ENCODE data around the gene SAPCD2.

The SAPCD2 gene

GRCh38 chr9:137015976-137016375 is 54.4 kb downstream of the SAPCD2 start:
- Histone ChIP-seq H3K4me1 (ENCODE audit: control insufficient read depth in 1 of 2, insufficient read depth in 2 of 2, low read length in 2 of 2) (peaks cover 0 to 1% of the 10 kb centered on the region in 2 donors), H3K36me3 (ENCODE audit: control insufficient read depth in 1 of 2, insufficient read depth in 2 of 2, low read length in 2 of 2) (peaks cover 6 to 8% of the 10 kb centered on the region in 2 donors), H3K9me3 (ENCODE audit: control insufficient read depth in 1 of 2, low read length in 2 of 2) (no peaks in the 10 kb centered on the region), H3K27me3 (ENCODE audit: control insufficient read depth in 1 of 2, insufficient read depth in 2 of 2, low read length in 2 of 2) (no peaks in the 10 kb centered on the region), H3K9ac (ENCODE audit: low read depth in 1 of 2, low read length in 2 of 2) (no peak overlapping the region), H3K27ac (ENCODE audit: low read depth, low read length) (no peak overlapping the region), H3K4me3 (ENCODE audit: low read depth in 1 of 2, low read length in 2 of 2) (no peak overlapping the region)

GRCh38 chr9:137015540-137015930 is 54.8 kb downstream of the SAPCD2 start:
- no peak overlapping the region for H3K27ac ChIP-seq (ENCODE audit: low read depth, low read length)
- H3K4me1 ChIP-seq (ENCODE audit: control insufficient read depth in 1 of 2, insufficient read depth in 2 of 2, low read length in 2 of 2) = no peaks in the 10 kb centered on the region
- H3K9me3 ChIP-seq (ENCODE audit: control insufficient read depth in 1 of 2, low read length in 2 of 2) = no peaks in the 10 kb centered on the region
- H3K36me3 ChIP-seq (ENCODE audit: control insufficient read depth in 1 of 2, insufficient read depth in 2 of 2, low read length in 2 of 2) = peaks cover 6 to 8% of the 10 kb centered on the region in 2 donors
- H3K27me3 ChIP-seq (ENCODE audit: control insufficient read depth in 1 of 2, insufficient read depth in 2 of 2, low read length in 2 of 2) = no peaks in the 10 kb centered on the region
- H3K9ac ChIP-seq (ENCODE audit: low read depth in 1 of 2, low read length in 2 of 2) = no peak overlapping the region
- H3K4me3 ChIP-seq (ENCODE audit: low read depth in 1 of 2, low read length in 2 of 2) = no peak overlapping the region

GRCh38 chr9:137014776-137015539 is 55.4 kb downstream of the SAPCD2 start:
- H3K4me1 ChIP-seq (ENCODE audit: control insufficient read depth in 1 of 2, insufficient read depth in 2 of 2, low read length in 2 of 2) = no peaks in the 10 kb centered on the region
- no peak overlapping the region for H3K27ac ChIP-seq (ENCODE audit: low read depth, low read length)
- no peak overlapping the region for H3K4me3 ChIP-seq (ENCODE audit: low read depth in 1 of 2, low read length in 2 of 2)
- no peaks in the 10 kb centered on the region for H3K27me3 ChIP-seq (ENCODE audit: control insufficient read depth in 1 of 2, insufficient read depth in 2 of 2, low read length in 2 of 2)
- H3K9ac ChIP-seq (ENCODE audit: low read depth in 1 of 2, low read length in 2 of 2) = no peak overlapping the region
- H3K36me3 ChIP-seq (ENCODE audit: control insufficient read depth in 1 of 2, insufficient read depth in 2 of 2, low read length in 2 of 2) = peaks cover 6 to 8% of the 10 kb centered on the region in 2 donors
- H3K9me3 ChIP-seq (ENCODE audit: control insufficient read depth in 1 of 2, low read length in 2 of 2) = no peaks in the 10 kb centered on the region

- Histone ChIP-seq H3K27me3 (ENCODE audit: control insufficient read depth in 1 of 2, insufficient read depth in 2 of 2, low read length in 2 of 2) (no peaks in the 10 kb centered on the region), H3K4me1 (ENCODE audit: control insufficient read depth in 1 of 2, insufficient read depth in 2 of 2, low read length in 2 of 2) (no peaks in the 10 kb centered on the region), H3K9me3 (ENCODE audit: control insufficient read depth in 1 of 2, low read length in 2 of 2) (no peaks in the 10 kb centered on the region), H3K27ac (ENCODE audit: low read depth, low read length) (no peak overlapping the region), H3K9ac (ENCODE audit: low read depth in 1 of 2, low read length in 2 of 2) (no peak overlapping the region), H3K4me3 (ENCODE audit: low read depth in 1 of 2, low read length in 2 of 2) (no peak overlapping the region), H3K36me3 (ENCODE audit: control insufficient read depth in 1 of 2, insufficient read depth in 2 of 2, low read length in 2 of 2) (peaks cover 6 to 8% of the 10 kb centered on the region in 2 donors)
Observed at GRCh38 chr9:137014166-137014565, 56.2 kb downstream of the SAPCD2 start.

GRCh38 chr9:137013571-137013940 is 56.8 kb downstream of the SAPCD2 start:
- no peak overlapping the region for H3K9ac ChIP-seq (ENCODE audit: low read depth in 1 of 2, low read length in 2 of 2)
- H3K27me3 ChIP-seq (ENCODE audit: control insufficient read depth in 1 of 2, insufficient read depth in 2 of 2, low read length in 2 of 2) = no peaks in the 10 kb centered on the region
- no peaks in the 10 kb centered on the region for H3K4me1 ChIP-seq (ENCODE audit: control insufficient read depth in 1 of 2, insufficient read depth in 2 of 2, low read length in 2 of 2)
- no peak overlapping the region for H3K4me3 ChIP-seq (ENCODE audit: low read depth in 1 of 2, low read length in 2 of 2)
- no peaks in the 10 kb centered on the region for H3K9me3 ChIP-seq (ENCODE audit: control insufficient read depth in 1 of 2, low read length in 2 of 2)
- H3K27ac ChIP-seq (ENCODE audit: low read depth, low read length) = no peak overlapping the region
- H3K36me3 ChIP-seq (ENCODE audit: control insufficient read depth in 1 of 2, insufficient read depth in 2 of 2, low read length in 2 of 2) = peaks cover 6 to 8% of the 10 kb centered on the region in 2 donors

GRCh38 chr9:137012694-137013570 is 57.4 kb downstream of the SAPCD2 start:
- H3K36me3 ChIP-seq (ENCODE audit: control insufficient read depth in 1 of 2, insufficient read depth in 2 of 2, low read length in 2 of 2) = peaks cover 6 to 8% of the 10 kb centered on the region in 2 donors

More at GRCh38 chr9:137012694-137013570, 57.4 kb downstream of the SAPCD2 start:
- Histone ChIP-seq H3K27me3 (ENCODE audit: control insufficient read depth in 1 of 2, insufficient read depth in 2 of 2, low read length in 2 of 2) (no peaks in the 10 kb centered on the region), H3K4me1 (ENCODE audit: control insufficient read depth in 1 of 2, insufficient read depth in 2 of 2, low read length in 2 of 2) (no peaks in the 10 kb centered on the region), H3K4me3 (ENCODE audit: low read depth in 1 of 2, low read length in 2 of 2) (no peak overlapping the region), H3K9me3 (ENCODE audit: control insufficient read depth in 1 of 2, low read length in 2 of 2) (no peaks in the 10 kb centered on the region), H3K9ac (ENCODE audit: low read depth in 1 of 2, low read length in 2 of 2) (no peak overlapping the region), H3K27ac (ENCODE audit: low read depth, low read length) (no peak overlapping the region)

Measured in duodenal mucosa (tissue), 2 donors.